Cardiac muscle cell (in vitro differentiated cells and primary cell): ENCODE results near the gene KCNAB2. TPM values are rescaled to one million over a fixed set of nuclear protein-coding genes. Genes with fewer than 3 reads are reported as not detected.

Experiments used
- DNase-seq, 2 donors: peaks; one replicate each; pipeline versions ENCODE4 v3.0.0 to v3.0.0-alpha.2; 2010 to 2017; ENCODE audit warnings: low read depth in 1 of 2, low spot score in 1 of 2
- H3K27ac ChIP-seq: fragments of 200-600 bp; sonication (generic); 2 replicates; pipeline ENCODE4 v1.5.1; 2016
- H3K27me3 ChIP-seq: fragments of 200-600 bp; sonication (generic); 2 replicates; pipeline ENCODE4 v1.6.0; 2016; ENCODE audit warnings: control low read depth
- H3K36me3 ChIP-seq: fragments of 200-600 bp; sonication (generic); 2 replicates; pipeline ENCODE4 v1.5.1; 2016; ENCODE audit warnings: control low read depth
- H3K4me1 ChIP-seq: fragments of 200-600 bp; sonication (generic); 2 replicates; pipeline ENCODE4 v1.8.1; 2017; ENCODE audit warnings: low read depth, mild to moderate bottlenecking, mixed run types
- H3K4me3 ChIP-seq: fragments of 200-600 bp; sonication (generic); 2 replicates; pipeline ENCODE4 v1.5.1; 2016; ENCODE audit warnings: mild to moderate bottlenecking
- H3K9me3 ChIP-seq: fragments of 200-600 bp; sonication (generic); 2 replicates; pipeline ENCODE4 v1.5.1; 2017; ENCODE audit warnings: low read depth, mild to moderate bottlenecking, control low read depth
- CTCF ChIP-seq: IDR thresholded peaks from 2 replicates; pipeline ENCODE4 v1.5.1; 2012; ENCODE audit warnings: low read depth, mild to moderate bottlenecking, low read length
- polyA plus RNA-seq: library from polyadenylated mRNA; unstranded; fragments of >200 nt; fragmentation: Nextera tagmentation; extraction: Ambion mirVana; gene quantifications from 2 replicates; pipeline ENCODE4 v1.2.1, GENCODE V29; 2016
- total RNA-seq: library from RNA; depleted of rRNA; stranded (reverse); fragments of >200 nt; gene quantifications from 2 replicates; pipeline ENCODE4 v1.2.3, GENCODE V29; 2016

KCNAB2 gene
- total and polyA plus RNA-seq, 2 experiments from 2014 or later, result 5.5 to 10.8 TPM

- Histone ChIP-seq H3K4me3 (no peak overlapping the region), H3K36me3 (no peaks in the 10 kb centered on the region), H3K9me3 (no peaks in the 10 kb centered on the region), H3K27ac (no peak overlapping the region), H3K27me3 (no peaks in the 10 kb centered on the region), H3K4me1 (no peaks in the 10 kb centered on the region)
- TF ChIP-seq CTCF, result no peak
- no peak for DNase-seq
Measured at GRCh38 chr1:6019166-6019845, 26.4 kb upstream of the KCNAB2 start.

- H3K36me3 ChIP-seq, result no peaks in the 10 kb centered on the region
- H3K9me3 ChIP-seq, result no peaks in the 10 kb centered on the region
- H3K27me3 ChIP-seq, result no peaks in the 10 kb centered on the region
- no peak for DNase-seq
- no peaks in the 10 kb centered on the region for H3K4me1 ChIP-seq
- H3K4me3 ChIP-seq, result no peak overlapping the region
- no peak overlapping the region for H3K27ac ChIP-seq
- TF ChIP-seq CTCF, result no peak
Measured at GRCh38 chr1:6022193-6022592, 23.5 kb upstream of the KCNAB2 start.

- Histone ChIP-seq H3K27ac (no peak overlapping the region), H3K4me1 (no peaks in the 10 kb centered on the region), H3K27me3 (no peaks in the 10 kb centered on the region), H3K9me3 (no peaks in the 10 kb centered on the region), H3K4me3 (no peak overlapping the region), H3K36me3 (no peaks in the 10 kb centered on the region)
- no peak for TF ChIP-seq CTCF
- no peak for DNase-seq
Measured at GRCh38 chr1:6023346-6023745, 22.3 kb upstream of the KCNAB2 start.

GRCh38 chr1:6024376-6024775, 21.3 kb upstream of the KCNAB2 start:
- H3K4me3 ChIP-seq, result no peak overlapping the region
- H3K27me3 ChIP-seq, result no peaks in the 10 kb centered on the region
- no peak overlapping the region for H3K27ac ChIP-seq
- no peaks in the 10 kb centered on the region for H3K36me3 ChIP-seq
- no peak for TF ChIP-seq CTCF
- H3K9me3 ChIP-seq, result no peaks in the 10 kb centered on the region
- DNase-seq, result no peak
- H3K4me1 ChIP-seq, result no peaks in the 10 kb centered on the region

GRCh38 chr1:6025269-6026094, 20.2 kb upstream of the KCNAB2 start:
- no peak for TF ChIP-seq CTCF
- DNase-seq, result no peak
- H3K4me3 ChIP-seq, result no peak overlapping the region

More at GRCh38 chr1:6025269-6026094, 20.2 kb upstream of the KCNAB2 start:
- no peaks in the 10 kb centered on the region for H3K27me3 ChIP-seq
- H3K27ac ChIP-seq, result no peak overlapping the region
- no peaks in the 10 kb centered on the region for H3K36me3 ChIP-seq
- H3K9me3 ChIP-seq, result no peaks in the 10 kb centered on the region
- H3K4me1 ChIP-seq, result no peaks in the 10 kb centered on the region
